Transverse colon (tissue), 4 donors: ENCODE data around the gene ZNF628. TPM values are rescaled to one million over a fixed set of nuclear protein-coding genes. Genes with fewer than 3 reads are reported as not detected.

Source experiments
- DNase-seq: peaks from one replicate; pipeline ENCODE4 v3.0.0-alpha.2; 2019
- H3K27ac ChIP-seq, 4 donors: fragments of 200-600 bp; sonication (generic); 2 replicates each; pipeline ENCODE4 v1.5.1; 2016 to 2018; ENCODE audit warnings: inconsistent platforms in 4 of 4
- H3K27me3 ChIP-seq: fragments of 200-600 bp; sonication (generic); 2 replicates; pipeline ENCODE4 v1.5.1; 2017; ENCODE audit warnings: inconsistent platforms
- H3K36me3 ChIP-seq, 4 donors: fragments of 200-600 bp; sonication (generic); 2 replicates each; pipeline ENCODE4 v1.5.1; 2017 to 2019; ENCODE audit warnings: inconsistent platforms in 4 of 4
- H3K4me1 ChIP-seq, 4 donors: fragments of 200-600 bp; sonication (generic); 2 replicates each; pipeline ENCODE4 v1.5.1; 2017 to 2020; ENCODE audit warnings: inconsistent platforms in 4 of 4
- H3K4me3 ChIP-seq, 4 donors: fragments of 200-600 bp; sonication (generic); 1 replicate in 1 of 4; 2 replicates in 3 of 4; pipeline versions ENCODE4 v1.5.1 to v1.6.1; 2017 to 2019; ENCODE audit warnings: inconsistent platforms in 4 of 4
- H3K9me3 ChIP-seq, 2 donors: fragments of 200-600 bp; sonication (generic); 2 replicates each; pipeline ENCODE4 v1.5.1; 2017 to 2019; ENCODE audit warnings: inconsistent platforms in 2 of 2
- EP300 ChIP-seq: sonication (generic); formaldehyde crosslinking; IDR thresholded peaks from one replicate; pipeline ENCODE4 v1.6.1; 2017; ENCODE audit warnings: antibody characterized with exemption, low read depth
- POLR2A ChIP-seq: fragments of 450-650 bp; IDR thresholded peaks from one replicate; pipeline ENCODE4 v1.6.1; 2016; ENCODE audit warnings: antibody characterized with exemption, mild to moderate bottlenecking, moderate library complexity
- POLR2AphosphoS5 ChIP-seq, 3 donors: sonication (generic); formaldehyde crosslinking; IDR thresholded peaks; one replicate each; pipeline ENCODE4 v1.6.1; 2016; ENCODE audit warnings: antibody characterized with exemption in 3 of 3
- WGBS, 2 donors: methylation state at CpG; one replicate each; pipeline ENCODE4 v1.1.5; 2018; ENCODE audit warnings: low coverage in 1 of 2; 5-methylcytosine and 5-hydroxymethylcytosine counted together
- in situ Hi-C, 4 donors: fragments of 200-750 bp; cut with MboI; loops; one replicate each; pipeline versions ENCODE4 v1.15.0 to v1.15.1; 2017; ENCODE audit warnings: low sequenced_read_pairs in 3 of 4, low pct_ligation_motif_present in 1 of 4, low pct_unique_long_range_greater_than_20kb in 1 of 4
- intact Hi-C: fragments of 100-400 bp; cut with DNase I; formaldehyde crosslinking; loops from one replicate; pipeline ENCODE4 v1.15.1; 2023; ENCODE audit warnings: low total_unique reads
- total RNA-seq, 4 donors: library from RNA; depleted of rRNA; stranded (reverse); fragments of >200 nt; gene quantifications; one replicate each; pipeline ENCODE4 v1.1.0, GENCODE V29; 2016
- TF ChIP-seq, protein P1 (sequence below), 5 experiments: fragments of 200-600 bp in 3 of 5; fragments of 450-650 bp in 2 of 5; sonication (generic) in 3 of 5; IDR thresholded peaks; 1 replicate in 2 of 5; 2 replicates in 3 of 5; pipeline ENCODE4 v1.5.1; 2016 to 2017; ENCODE audit warnings: antibody characterized with exemption in 5 of 5, inconsistent platforms in 3 of 5, mild to moderate bottlenecking in 2 of 5, moderate library complexity in 1 of 5

Gene ZNF628
- total RNA-seq, 4 donors from 2014 or later = 5.9 to 7.6 (median 6.4) TPM

DNA sequence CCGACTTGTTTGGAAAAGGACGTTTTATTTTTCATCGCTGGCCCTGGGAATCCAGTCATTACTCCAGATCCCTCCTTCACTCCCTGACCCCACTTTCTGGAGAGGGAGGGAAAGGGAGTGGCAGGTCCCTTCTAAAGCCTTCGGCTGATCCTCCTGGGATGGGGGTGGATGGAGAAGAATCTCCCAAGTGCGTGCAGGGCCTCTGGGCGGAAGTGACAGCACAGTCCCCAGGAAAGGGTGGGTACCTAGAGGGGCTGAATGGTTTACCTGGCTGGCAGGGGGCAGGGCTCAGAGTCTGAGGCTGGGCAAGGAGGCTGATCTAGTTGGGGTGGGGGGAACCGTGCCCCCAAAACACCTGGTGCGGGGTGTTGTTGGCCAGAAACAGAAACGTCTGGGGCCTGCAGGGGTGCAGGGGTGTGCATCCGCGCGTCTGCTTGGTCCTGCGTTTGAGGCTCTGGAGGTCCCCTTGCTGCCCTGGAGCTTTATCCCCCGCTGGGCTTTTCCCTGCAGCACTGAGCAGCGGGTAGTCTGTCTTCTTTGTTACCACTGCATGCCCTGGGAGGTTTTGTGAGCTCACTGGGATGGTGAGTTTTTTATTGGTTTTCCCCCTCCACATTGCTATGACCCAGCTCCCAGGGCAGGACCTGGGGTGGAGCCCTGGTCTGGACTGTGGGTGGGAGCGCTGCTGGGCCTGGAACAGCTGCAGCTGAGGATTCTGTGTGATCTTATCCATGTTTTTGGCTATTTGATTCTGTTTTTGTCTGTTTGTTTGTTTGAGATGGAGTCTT, 3.0 kb upstream of the ZNF628 start:
- no peak for DNase-seq
- no peak overlapping the region for H3K27ac ChIP-seq
- WGBS, 2 donors = 56 to 75% methylated on average over 3 to 16 of the region's 16 CpGs
- in situ Hi-C loops (no loop called here), intact Hi-C loops (no loop called here)
- H3K27me3 ChIP-seq = no peaks in the 10 kb centered on the region
- TF ChIP-seq, protein P1, sequence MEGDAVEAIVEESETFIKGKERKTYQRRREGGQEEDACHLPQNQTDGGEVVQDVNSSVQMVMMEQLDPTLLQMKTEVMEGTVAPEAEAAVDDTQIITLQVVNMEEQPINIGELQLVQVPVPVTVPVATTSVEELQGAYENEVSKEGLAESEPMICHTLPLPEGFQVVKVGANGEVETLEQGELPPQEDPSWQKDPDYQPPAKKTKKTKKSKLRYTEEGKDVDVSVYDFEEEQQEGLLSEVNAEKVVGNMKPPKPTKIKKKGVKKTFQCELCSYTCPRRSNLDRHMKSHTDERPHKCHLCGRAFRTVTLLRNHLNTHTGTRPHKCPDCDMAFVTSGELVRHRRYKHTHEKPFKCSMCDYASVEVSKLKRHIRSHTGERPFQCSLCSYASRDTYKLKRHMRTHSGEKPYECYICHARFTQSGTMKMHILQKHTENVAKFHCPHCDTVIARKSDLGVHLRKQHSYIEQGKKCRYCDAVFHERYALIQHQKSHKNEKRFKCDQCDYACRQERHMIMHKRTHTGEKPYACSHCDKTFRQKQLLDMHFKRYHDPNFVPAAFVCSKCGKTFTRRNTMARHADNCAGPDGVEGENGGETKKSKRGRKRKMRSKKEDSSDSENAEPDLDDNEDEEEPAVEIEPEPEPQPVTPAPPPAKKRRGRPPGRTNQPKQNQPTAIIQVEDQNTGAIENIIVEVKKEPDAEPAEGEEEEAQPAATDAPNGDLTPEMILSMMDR (IDR thresholded peaks at IDR 0.05) = no peak
- no peak for TF ChIP-seq POLR2A
- TF ChIP-seq POLR2AphosphoS5 (IDR thresholded peaks at IDR 0.05) = no peak
- TF ChIP-seq EP300 = no peak
- H3K9me3 ChIP-seq = no peaks in the 10 kb centered on the region
- no peak overlapping the region for H3K4me3 ChIP-seq
- H3K4me1 ChIP-seq = peaks cover 4 to 19% (median 13%) of the 10 kb centered on the region in 4 donors
- no peaks in the 10 kb centered on the region for H3K36me3 ChIP-seq

DNA sequence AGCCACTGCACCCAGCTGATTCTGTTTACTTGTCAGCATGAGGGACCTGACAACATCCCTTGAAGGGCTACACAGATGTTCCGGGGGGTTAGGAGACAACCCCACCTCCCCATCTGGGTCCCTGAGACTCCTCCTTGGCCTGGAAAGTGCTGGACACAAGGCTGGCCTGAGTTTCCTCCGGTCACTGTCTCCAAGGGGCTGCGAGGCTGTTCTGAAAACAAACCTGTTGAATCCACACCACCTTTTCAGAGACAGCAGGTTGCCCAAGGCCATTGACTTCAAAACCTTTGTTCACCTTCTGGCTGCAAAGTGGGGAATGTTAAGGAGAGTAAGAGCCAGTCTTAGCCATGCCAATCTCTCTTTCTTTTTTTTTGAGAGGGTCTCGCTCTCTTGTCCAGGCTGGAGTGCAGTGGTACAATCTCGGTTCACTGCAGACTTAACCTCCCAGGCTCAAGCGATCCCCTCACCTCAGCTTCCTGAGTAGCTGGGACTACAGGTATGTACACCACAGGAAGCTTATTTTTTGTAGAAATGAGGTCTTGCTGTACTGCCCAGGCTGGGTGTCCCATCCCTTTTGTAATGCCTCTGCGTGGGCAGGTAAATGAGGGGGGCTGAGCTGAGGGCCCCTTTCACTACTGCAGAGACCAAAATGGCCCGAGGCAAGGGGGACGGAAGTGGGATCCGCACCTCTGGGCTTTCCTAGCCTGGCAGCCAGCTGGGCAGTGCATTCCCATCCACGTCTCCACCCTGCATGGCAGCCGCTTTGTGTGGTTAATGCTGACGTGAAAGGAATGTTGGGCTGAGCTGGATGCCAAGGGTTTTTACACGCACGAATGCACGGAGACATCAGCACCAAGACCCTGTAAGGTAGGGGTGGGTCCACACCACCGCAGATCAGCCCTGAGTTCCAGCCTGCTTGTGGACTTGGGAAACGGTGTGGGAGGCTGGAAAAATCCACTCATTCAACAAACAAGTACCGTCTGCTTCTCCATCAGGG, 1.9 kb upstream of the ZNF628 start:
- no peak overlapping the region for H3K27ac ChIP-seq
- no peak for DNase-seq

GRCh38 chr19:55477905-55478304, 1.5 kb downstream of the ZNF628 start:
- TF ChIP-seq POLR2AphosphoS5 (IDR thresholded peaks at IDR 0.05) (no peak), EP300 (no peak), POLR2A (no peak)
- TF ChIP-seq, protein P1 (IDR thresholded peaks at IDR 0.05) = no peak
- H3K27me3 ChIP-seq = no peaks in the 10 kb centered on the region
- peak overlapping the region in 1 of 4 donors; percentile 80 for H3K4me3 ChIP-seq
- no peaks in the 10 kb centered on the region for H3K9me3 ChIP-seq
- in situ Hi-C loops (no loop called here), intact Hi-C loops (no loop called here)
- no peak for DNase-seq
- H3K36me3 ChIP-seq = no peaks in the 10 kb centered on the region
- peaks cover 4 to 19% (median 13%) of the 10 kb centered on the region in 4 donors for H3K4me1 ChIP-seq
- 89% methylated on average over 13 of the region's 13 CpGs; no CpG with 5 or more reads in 1 of the 2 donors for WGBS, 2 donors
- H3K27ac ChIP-seq = no peak overlapping the region

More for the DNA sequence above, 1.9 kb upstream of the ZNF628 start:
- no peaks in the 10 kb centered on the region for H3K9me3 ChIP-seq
- intact Hi-C loops = no loop called here
- H3K27me3 ChIP-seq = no peaks in the 10 kb centered on the region
- in situ Hi-C loops = no loop called here
- H3K36me3 ChIP-seq = no peaks in the 10 kb centered on the region
- H3K4me3 ChIP-seq = no peak overlapping the region
- whole genome bisulfite sequencing, 2 donors = 91% methylated on average over 19 of the region's 19 CpGs; no CpG with 5 or more reads in 1 of the 2 donors
- H3K4me1 ChIP-seq = peaks cover 4 to 19% (median 13%) of the 10 kb centered on the region in 4 donors
- no peak for TF ChIP-seq POLR2AphosphoS5 (IDR thresholded peaks at IDR 0.05)
- TF ChIP-seq POLR2A = no peak

DNA sequence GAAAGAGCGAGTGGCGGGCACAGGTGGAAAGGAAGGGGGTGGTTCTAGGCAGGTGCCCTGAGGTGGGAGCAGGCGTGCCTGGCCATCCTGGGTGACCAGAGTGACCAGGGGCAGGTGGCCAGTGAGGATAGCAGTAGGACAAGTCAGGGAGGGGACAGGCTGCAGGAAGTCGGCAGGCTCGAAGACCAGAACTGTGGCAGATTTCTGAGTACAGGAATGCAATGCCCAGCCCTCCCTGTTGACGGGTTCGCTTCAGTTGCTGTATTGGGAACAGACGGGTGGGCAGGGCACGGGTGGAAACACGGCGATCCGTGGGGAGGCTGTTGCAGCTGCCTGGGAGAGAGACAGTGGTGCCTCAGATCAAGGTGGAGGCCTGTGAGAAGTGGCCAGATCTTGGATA, 1.9 kb downstream of the ZNF628 start:
- H3K27me3 ChIP-seq = no peaks in the 10 kb centered on the region
- H3K27ac ChIP-seq = no peak overlapping the region
- DNase-seq = no peak
- peaks cover 4 to 19% (median 13%) of the 10 kb centered on the region in 4 donors for H3K4me1 ChIP-seq
- no peaks in the 10 kb centered on the region for H3K9me3 ChIP-seq
- in situ Hi-C loops = no loop called here
- TF ChIP-seq, protein P1 (IDR thresholded peaks at IDR 0.05) = no peak
- TF ChIP-seq POLR2AphosphoS5 (IDR thresholded peaks at IDR 0.05) = no peak
- no peak for TF ChIP-seq EP300
- no peak for TF ChIP-seq POLR2A
- intact Hi-C loops = no loop called here
- WGBS, 2 donors = 92% methylated on average over 12 of the region's 12 CpGs; no CpG with 5 or more reads in 1 of the 2 donors
- H3K4me3 ChIP-seq = no peak overlapping the region
- H3K36me3 ChIP-seq = no peaks in the 10 kb centered on the region
